Spinal cord (tissue), 10 donors: ENCODE data around the gene PHPT1. TPM values are rescaled to one million over a fixed set of nuclear protein-coding genes. Genes with fewer than 3 reads are reported as not detected.
"Not testable (repeated sequence)": the region's sequence is repeated elsewhere in the genome, so short reads cannot be mapped to it uniquely, and the experiment has no call there.

Source experiments
- DNase-seq, 6 donors: peaks; one replicate each; pipeline versions ENCODE4 v3.0.0 to v3.0.0-alpha.2; 2013 to 2015; ENCODE audit warnings: low spot score in 6 of 6, low read depth in 4 of 6
- H3K27ac ChIP-seq: one replicate; pipeline ENCODE4 v1.5.1; 2013; ENCODE audit warnings: low read depth, low read length, control low read depth
- H3K27me3 ChIP-seq: one replicate; pipeline ENCODE4 v1.6.1; 2013; ENCODE audit warnings: low read length; ENCODE audit not compliant: control insufficient read depth, insufficient read depth
- H3K36me3 ChIP-seq: one replicate; pipeline ENCODE4 v1.6.1; 2013; ENCODE audit warnings: low read length; ENCODE audit not compliant: control insufficient read depth, insufficient read depth
- H3K4me1 ChIP-seq: one replicate; pipeline ENCODE4 v1.6.1; 2013; ENCODE audit warnings: low read length; ENCODE audit not compliant: control insufficient read depth, insufficient read depth
- H3K4me3 ChIP-seq: one replicate; pipeline ENCODE4 v1.5.1; 2013; ENCODE audit warnings: low read depth, low read length, control low read depth
- H3K9me3 ChIP-seq: one replicate; pipeline ENCODE4 v1.6.1; 2013; ENCODE audit warnings: low read length; ENCODE audit not compliant: control insufficient read depth, insufficient read depth
- WGBS: methylation state at CpG from one replicate; pipeline ENCODE4 v1.1.5; 2013; ENCODE audit warnings: missing lambda C conversion rate; ENCODE audit not compliant: insufficient coverage; 5-methylcytosine and 5-hydroxymethylcytosine counted together
- polyA plus RNA-seq, 2 donors: library from polyadenylated mRNA; unstranded; fragments of 120-200 nt; gene quantifications; one replicate each; pipeline ENCODE4 v1.2.1, GENCODE V29; 2013; ENCODE audit not compliant: insufficient read length in 2 of 2
- total RNA-seq, 2 donors: library from RNA; depleted of rRNA in 1 of 2; stranded (reverse); fragments of 120-200 nt in 1 of 2; fragments of >200 nt in 1 of 2; gene quantifications; one replicate each; pipeline versions ENCODE4 v1.2.3 to v1.2.4, GENCODE V29; 2013 to 2014
- donor health status: healthy.

PHPT1 gene
- total and polyA plus RNA-seq, 4 donors: 81.6 to 200 (median 187) TPM

DNA sequence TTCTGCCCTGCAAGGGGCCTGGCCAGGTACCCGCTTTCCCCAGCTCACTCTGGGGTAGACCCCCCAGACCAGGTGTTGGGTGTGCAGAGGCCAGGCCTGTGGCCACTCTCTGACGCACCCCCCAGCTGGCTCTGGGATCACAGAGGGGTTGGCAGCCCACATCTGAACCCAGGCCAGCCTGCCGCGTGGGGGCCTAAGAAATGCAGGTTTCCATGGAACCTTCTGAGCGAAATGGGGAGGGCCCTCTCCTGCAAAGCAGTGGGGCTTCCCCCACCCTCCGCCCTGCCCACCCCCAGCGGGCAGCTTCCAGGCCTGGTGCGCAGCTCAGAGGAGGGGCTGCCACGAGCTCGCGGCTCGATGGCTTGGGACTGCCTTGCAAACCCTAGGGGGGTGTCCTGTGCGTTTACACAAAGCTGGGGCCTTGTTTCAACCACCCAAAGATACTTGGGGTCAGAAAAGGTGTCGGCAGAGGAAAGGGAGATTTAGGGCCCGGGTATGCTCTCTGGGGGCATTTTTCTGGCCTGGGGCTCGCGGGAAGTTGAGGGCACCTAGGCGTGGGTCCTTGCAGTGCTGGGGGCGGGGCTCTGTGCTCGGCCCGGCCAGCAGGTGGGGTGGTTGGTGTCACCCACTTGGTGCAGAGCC is 5.9 kb upstream of the PHPT1 start:
- WGBS: 17% methylated on average over 19 of the region's 21 CpGs
- peak overlapping the region; percentile 5 for H3K4me3 ChIP-seq
- DNase-seq, H3K27ac ChIP-seq, H3K9me3 ChIP-seq: not testable (repeated sequence)
- H3K36me3 ChIP-seq: peaks cover 65% of the 10 kb centered on the region
- H3K4me1 ChIP-seq: peaks cover 60% of the 10 kb centered on the region
- H3K27me3 ChIP-seq: peaks cover 31% of the 10 kb centered on the region

DNA sequence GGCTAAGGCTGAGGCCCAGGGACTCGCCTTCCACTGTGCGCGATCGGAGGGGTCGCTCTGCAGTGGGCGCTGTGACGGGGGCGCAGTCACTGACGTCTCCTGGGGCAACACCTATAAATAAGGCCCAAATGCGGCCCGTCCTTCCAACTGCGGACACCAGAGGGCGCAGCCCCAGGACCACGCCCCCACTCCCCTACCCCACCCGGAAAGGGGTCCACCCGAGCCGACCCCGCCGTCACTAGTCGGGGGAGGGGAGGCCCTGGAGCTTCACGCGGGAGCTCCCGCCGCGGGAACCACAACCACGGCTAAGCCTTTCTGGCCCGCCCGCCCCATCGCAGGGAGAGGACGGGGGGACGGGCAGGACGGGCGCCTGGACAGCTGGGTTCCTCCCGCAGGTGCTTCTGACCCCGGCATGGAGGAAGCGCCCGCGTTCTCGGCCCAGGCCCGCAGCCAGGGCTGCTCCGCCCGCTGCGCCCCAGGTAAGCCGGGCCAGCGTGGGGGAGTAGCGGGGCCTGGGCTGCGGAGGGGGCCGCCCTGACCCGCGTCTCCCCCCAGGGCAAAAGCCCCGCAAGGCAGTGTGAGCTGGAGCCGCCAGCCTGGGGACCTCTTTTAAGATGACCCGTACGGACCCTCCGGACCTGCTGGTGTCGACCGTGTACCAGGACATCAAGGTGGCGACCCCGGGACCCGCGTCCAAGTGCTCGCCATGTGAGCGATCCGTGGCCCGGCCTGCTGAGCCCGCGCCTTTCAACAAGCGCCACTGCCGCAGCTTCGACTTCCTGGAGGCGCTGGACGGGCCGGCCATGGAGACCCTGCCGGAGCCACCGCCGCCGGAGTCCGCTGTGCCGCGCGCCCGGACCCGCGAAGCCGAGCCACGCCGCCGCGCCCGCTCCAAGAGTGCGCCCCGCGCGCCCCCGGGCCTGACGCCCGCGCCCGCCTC is 5.1 kb upstream of the PHPT1 start:
- H3K4me3 ChIP-seq, H3K9me3 ChIP-seq, H3K27ac ChIP-seq: not testable (repeated sequence)
- Histone ChIP-seq H3K4me1 (peaks cover 64% of the 10 kb centered on the region), H3K27me3 (peaks cover 31% of the 10 kb centered on the region), H3K36me3 (peaks cover 57% of the 10 kb centered on the region)
- 9% methylated on average over 99 of the region's 99 CpGs for WGBS
- DNase-seq: peak in 2 of 6 donors; percentile 59 to 61

GRCh38 chr9:136844761-136845464 is 4.3 kb upstream of the PHPT1 start:
- 24% methylated on average over 88 of the region's 88 CpGs for WGBS
- H3K4me3 ChIP-seq: no peak overlapping the region
- no peaks in the 10 kb centered on the region for H3K9me3 ChIP-seq
- H3K27ac ChIP-seq: no peak overlapping the region
- peaks cover 64% of the 10 kb centered on the region for H3K4me1 ChIP-seq
- no peak for DNase-seq
- H3K36me3 ChIP-seq: peaks cover 51% of the 10 kb centered on the region
- H3K27me3 ChIP-seq: peaks cover 31% of the 10 kb centered on the region

DNA sequence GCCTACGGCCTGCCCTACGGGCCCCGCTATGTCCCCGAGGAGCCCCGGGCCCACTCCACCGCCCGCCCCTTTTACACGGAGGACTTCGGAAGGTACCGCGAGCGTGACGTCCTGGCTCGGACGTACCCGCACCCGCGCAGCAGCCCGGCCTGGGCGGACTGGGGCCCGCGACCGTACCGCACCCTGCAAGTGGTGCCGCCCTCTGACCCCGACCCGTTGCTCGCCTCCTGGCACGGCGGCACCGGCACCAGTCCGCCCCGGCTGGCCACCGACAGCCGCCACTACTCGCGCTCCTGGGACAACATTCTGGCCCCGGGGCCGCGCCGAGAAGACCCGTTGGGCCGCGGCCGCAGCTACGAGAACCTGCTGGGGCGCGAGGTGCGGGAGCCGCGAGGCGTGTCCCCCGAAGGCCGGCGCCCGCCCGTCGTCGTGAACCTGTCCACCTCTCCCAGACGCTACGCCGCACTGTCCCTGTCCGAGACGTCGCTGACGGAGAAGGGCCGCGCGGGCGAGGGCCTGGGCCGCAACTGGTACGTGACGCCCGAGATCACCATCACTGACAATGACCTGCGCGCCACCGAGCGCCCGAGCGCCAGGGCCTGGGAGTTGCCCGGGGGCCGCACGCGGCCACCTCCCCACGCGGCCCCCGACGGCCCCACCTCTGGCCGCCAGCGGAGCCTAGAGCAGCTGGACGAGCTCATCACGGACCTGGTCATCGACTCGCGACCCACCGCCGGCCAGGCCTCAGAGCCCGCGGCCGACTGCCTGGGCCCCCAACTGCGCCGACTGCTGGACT is 3.5 kb upstream of the PHPT1 start:
- Histone ChIP-seq H3K36me3 (peaks cover 51% of the 10 kb centered on the region), H3K4me3 (no peak overlapping the region), H3K9me3 (no peaks in the 10 kb centered on the region), H3K27ac (no peak overlapping the region), H3K27me3 (peaks cover 31% of the 10 kb centered on the region), H3K4me1 (peaks cover 67% of the 10 kb centered on the region)
- no peak for DNase-seq
- 35% methylated on average over 102 of the region's 102 CpGs for WGBS

- Histone ChIP-seq H3K4me1 (peaks cover 66% of the 10 kb centered on the region), H3K36me3 (peaks cover 51% of the 10 kb centered on the region), H3K27ac (no peak overlapping the region), H3K4me3 (no peak overlapping the region), H3K27me3 (peaks cover 31% of the 10 kb centered on the region), H3K9me3 (no peaks in the 10 kb centered on the region)
- DNase-seq: no peak
- WGBS: 18% methylated on average over 98 of the region's 98 CpGs
These were observed 2.7 kb upstream of the PHPT1 start for GRCh38 chr9:136846376-136847087.

DNA sequence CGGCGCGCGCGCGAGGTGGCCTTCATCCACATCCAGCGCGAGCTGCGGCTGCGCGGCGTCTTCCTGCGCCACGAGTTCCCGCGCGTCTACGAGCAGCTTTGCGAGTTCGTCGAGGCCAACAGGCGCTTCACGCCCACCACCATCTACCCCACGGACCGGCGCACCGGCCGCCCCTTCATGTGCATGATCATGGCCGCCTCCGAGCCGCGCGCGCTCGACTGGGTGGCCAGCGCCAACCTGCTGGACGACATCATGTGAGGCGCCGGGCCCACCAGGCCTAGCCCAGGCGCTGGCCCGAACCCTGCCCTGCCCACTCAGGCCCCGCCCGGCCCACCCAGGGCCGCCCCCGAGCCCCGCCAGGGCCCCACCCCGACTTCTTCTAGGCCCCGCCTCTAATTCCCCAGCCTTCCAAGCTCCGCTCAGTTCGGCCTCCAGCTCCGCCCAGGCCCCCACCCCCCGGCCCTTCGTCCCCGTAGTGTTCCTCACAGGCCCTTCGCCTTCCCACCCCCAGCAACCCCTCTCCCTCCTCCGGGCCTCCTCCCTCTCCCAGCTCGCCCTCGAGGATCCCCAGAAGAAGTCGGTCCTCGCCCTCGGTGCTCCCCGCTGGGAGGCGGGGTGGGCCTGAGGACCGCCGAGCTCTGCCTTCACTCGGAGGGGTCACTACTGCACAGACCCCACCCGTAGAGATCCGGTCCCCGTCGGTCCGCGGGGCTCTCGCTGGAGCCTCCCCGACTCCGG is 2.0 kb upstream of the PHPT1 start:
- H3K36me3 ChIP-seq: peaks cover 53% of the 10 kb centered on the region
- H3K4me3 ChIP-seq: peak overlapping the region; percentile 91
- peaks cover 31% of the 10 kb centered on the region for H3K27me3 ChIP-seq
- 18% methylated on average over 67 of the region's 75 CpGs for WGBS
- no peaks in the 10 kb centered on the region for H3K9me3 ChIP-seq
- H3K27ac ChIP-seq: peak overlapping the region; percentile 98
- DNase-seq: peak in 2 of 6 donors; percentile 4 to 66
- peaks cover 58% of the 10 kb centered on the region for H3K4me1 ChIP-seq

GRCh38 chr9:136847826-136848392 is 1.3 kb upstream of the PHPT1 start:
- H3K4me1 ChIP-seq: peaks cover 52% of the 10 kb centered on the region
- H3K36me3 ChIP-seq: peaks cover 60% of the 10 kb centered on the region
- H3K4me3 ChIP-seq: peak overlapping the region; percentile 91
- peak overlapping the region; percentile 98 for H3K27ac ChIP-seq
- 8% methylated on average over 48 of the region's 48 CpGs for WGBS
- peaks cover 31% of the 10 kb centered on the region for H3K27me3 ChIP-seq
- DNase-seq: peak in 2 of 6 donors; percentile 26 to 77
- H3K9me3 ChIP-seq: no peaks in the 10 kb centered on the region

- peak overlapping the region; percentile 98 for H3K27ac ChIP-seq
- peak overlapping the region; percentile 91 for H3K4me3 ChIP-seq
- H3K36me3 ChIP-seq: peaks cover 66% of the 10 kb centered on the region
- peaks cover 46% of the 10 kb centered on the region for H3K4me1 ChIP-seq
- peaks cover 26% of the 10 kb centered on the region for H3K27me3 ChIP-seq
- H3K9me3 ChIP-seq: no peaks in the 10 kb centered on the region
- WGBS: 3% methylated on average over 40 of the region's 53 CpGs
- peak in 1 of 6 donors; percentile 45 for DNase-seq
These were observed 694 bp upstream of the PHPT1 start for GRCh38 chr9:136848393-136849037.
